Breast epithelium (tissue), 4 donors: ENCODE data around the gene SERAC1. TPM values are rescaled to one million over a fixed set of nuclear protein-coding genes. Genes with fewer than 3 reads are reported as not detected.

Experiments
- DNase-seq, 2 donors: peaks; one replicate each; pipeline ENCODE4 v3.0.0-alpha.2; 2019; ENCODE audit warnings: low spot score in 2 of 2
- H3K27ac ChIP-seq, 2 donors: fragments of 200-600 bp; sonication (generic) in 1 of 2; one replicate each; pipeline ENCODE4 v1.5.1; 2016 to 2019; ENCODE audit warnings: mild to moderate bottlenecking in 1 of 2
- H3K27me3 ChIP-seq, 2 donors: fragments of 200-600 bp; sonication (generic) in 1 of 2; one replicate each; pipeline versions ENCODE4 v1.5.1 to v1.6.0; 2017 to 2019; ENCODE audit warnings: control low read depth in 1 of 2, mild to moderate bottlenecking in 1 of 2
- H3K36me3 ChIP-seq: fragments of 200-600 bp; one replicate; pipeline ENCODE4 v1.5.1; 2019
- H3K4me1 ChIP-seq, 2 donors: fragments of 200-600 bp; sonication (generic); one replicate each; pipeline ENCODE4 v1.5.1; 2016 to 2019; ENCODE audit warnings: control low read depth in 1 of 2
- H3K4me3 ChIP-seq, 3 donors: fragments of 200-600 bp; sonication (generic); 1 replicate in 2 of 3; 2 replicates in 1 of 3; pipeline ENCODE4 v1.5.1; 2016 to 2019; ENCODE audit warnings: mild to moderate bottlenecking in 3 of 3, moderate library complexity in 2 of 3
- H3K9me3 ChIP-seq, 2 donors: fragments of 200-600 bp; sonication (generic) in 1 of 2; one replicate each; pipeline ENCODE4 v1.5.1; 2016 to 2019; ENCODE audit warnings: control low read depth in 1 of 2
- CTCF ChIP-seq, 3 donors: fragments of 450-650 bp; IDR thresholded peaks; one replicate each; pipeline ENCODE4 v1.5.1; 2016 to 2017; ENCODE audit warnings: antibody characterized with exemption in 3 of 3, mild to moderate bottlenecking in 3 of 3, moderate library complexity in 3 of 3
- POLR2A ChIP-seq: fragments of 450-650 bp; IDR thresholded peaks from one replicate; pipeline ENCODE4 v1.6.1; 2016; ENCODE audit warnings: antibody characterized with exemption, mild to moderate bottlenecking, moderate library complexity
- POLR2AphosphoS5 ChIP-seq, 3 donors: sonication (generic); formaldehyde crosslinking; IDR thresholded peaks; one replicate each; pipeline ENCODE4 v1.6.1; 2017; ENCODE audit warnings: antibody characterized with exemption in 3 of 3
- intact Hi-C: fragments of 100-400 bp; cut with DNase I; formaldehyde crosslinking; loops from one replicate; pipeline ENCODE4 v1.15.1; 2023; ENCODE audit warnings: low total_unique reads
- total RNA-seq, 3 donors: library from RNA; depleted of rRNA; stranded (reverse); fragments of >200 nt; gene quantifications; one replicate each; pipeline ENCODE4 v1.1.0, GENCODE V29; 2016

The SERAC1 gene
- total RNA-seq, 3 donors from 2014 or later = 8.5 to 15.7 (median 9.2) TPM

GRCh38 chr6:158073776-158074175 lies 94.3 kb downstream of the SERAC1 start:
- Histone ChIP-seq H3K4me3 (no peak overlapping the region), H3K36me3 (no peaks in the 10 kb centered on the region), H3K4me1 (no peaks in the 10 kb centered on the region), H3K27me3 (no peaks in the 10 kb centered on the region), H3K27ac (no peak overlapping the region), H3K9me3 (no peaks in the 10 kb centered on the region)
- no peak for TF ChIP-seq POLR2A
- TF ChIP-seq POLR2AphosphoS5 (IDR thresholded peaks at IDR 0.05) = no peak
- no peak for TF ChIP-seq CTCF (IDR thresholded peaks at IDR 0.05)
- intact Hi-C loops = loop anchor here (10.0 kb wide), 1 partner anchor 309 kb away; no protein-coding TSS in a partner anchor
- no peak for DNase-seq

GRCh38 chr6:158072083-158072721 lies 95.9 kb downstream of the SERAC1 start:
- TF ChIP-seq POLR2AphosphoS5 (IDR thresholded peaks at IDR 0.05) (peak in 1 of 3 donors; percentile 40), CTCF (IDR thresholded peaks at IDR 0.05) (peak; percentile 55 to 84 (median 78)), POLR2A (no peak)
- no peak overlapping the region for H3K27ac ChIP-seq

GRCh38 chr6:158071121-158072082 lies 96.7 kb downstream of the SERAC1 start:
- no peaks in the 10 kb centered on the region for H3K27me3 ChIP-seq
- no peaks in the 10 kb centered on the region for H3K36me3 ChIP-seq
- intact Hi-C loops = loop anchor here (10.0 kb wide), 1 partner anchor 307 kb away; no protein-coding TSS in a partner anchor
- H3K4me3 ChIP-seq = no peak overlapping the region
- H3K9me3 ChIP-seq = no peaks in the 10 kb centered on the region
- TF ChIP-seq POLR2A = no peak
- TF ChIP-seq CTCF (IDR thresholded peaks at IDR 0.05) = no peak
- no peaks in the 10 kb centered on the region for H3K4me1 ChIP-seq
- no peak overlapping the region for H3K27ac ChIP-seq
- no peak for DNase-seq

More at GRCh38 chr6:158072083-158072721, 95.9 kb downstream of the SERAC1 start:
- H3K36me3 ChIP-seq = no peaks in the 10 kb centered on the region
- DNase-seq = peak in 1 of 2 donors; percentile 70
- no peaks in the 10 kb centered on the region for H3K9me3 ChIP-seq
- no peaks in the 10 kb centered on the region for H3K27me3 ChIP-seq
- intact Hi-C loops = loop anchor here (10.0 kb wide), 1 partner anchor 307 kb away; no protein-coding TSS in a partner anchor
- no peaks in the 10 kb centered on the region for H3K4me1 ChIP-seq
- H3K4me3 ChIP-seq = no peak overlapping the region

GRCh38 chr6:158070513-158070912 lies 97.5 kb downstream of the SERAC1 start:
- no peak for DNase-seq
- intact Hi-C loops = loop anchor here (10.0 kb wide), 1 partner anchor 306 kb away; no protein-coding TSS in a partner anchor
- no peak overlapping the region for H3K4me3 ChIP-seq
- H3K9me3 ChIP-seq = no peaks in the 10 kb centered on the region
- peak overlapping the region in 1 of 2 donors; percentile 71 for H3K27ac ChIP-seq
- no peaks in the 10 kb centered on the region for H3K4me1 ChIP-seq
- H3K27me3 ChIP-seq = no peaks in the 10 kb centered on the region
- no peaks in the 10 kb centered on the region for H3K36me3 ChIP-seq
- TF ChIP-seq POLR2A = no peak
- no peak for TF ChIP-seq CTCF (IDR thresholded peaks at IDR 0.05)
- TF ChIP-seq POLR2AphosphoS5 (IDR thresholded peaks at IDR 0.05) = no peak
